GM23248 (cell line): ENCODE data around the gene GLYATL1B.

Experiments
- EZH2 ChIP-seq: fragments of 200-600 bp; sonication (generic); IDR thresholded peaks from 2 replicates; pipeline ENCODE4 v1.6.1; 2018; ENCODE audit warnings: antibody characterized with exemption, mild to moderate bottlenecking; ENCODE audit not compliant: insufficient read depth, poor library complexity, severe bottlenecking
- EZH2phosphoT487 ChIP-seq: fragments of 200-600 bp; sonication (generic); IDR thresholded peaks from 2 replicates; pipeline ENCODE4 v1.6.1; 2018; ENCODE audit warnings: antibody characterized with exemption, moderate library complexity, mild to moderate bottlenecking, low read depth; ENCODE audit not compliant: insufficient read depth

GRCh38 chr11:59138643-59139042 is 52.5 kb downstream of the GLYATL1B start:
- no peak for TF ChIP-seq EZH2
- TF ChIP-seq EZH2phosphoT487, result no peak
